ENCODE data around the gene TMEM129.
"Not testable (repeated sequence)": the region's sequence is repeated elsewhere in the genome, so short reads cannot be mapped to it uniquely, and the experiment has no call there.

TMEM129 gene

GRCh38 chr4:1691737-1692373, 29.3 kb downstream of the TMEM129 start:
- DNase-seq: no peak

GRCh38 chr4:1690698-1691097, 30.4 kb downstream of the TMEM129 start:
- no peak for DNase-seq

GRCh38 chr4:1686440-1687036, 34.6 kb downstream of the TMEM129 start:
- no peak for DNase-seq

GRCh38 chr4:1685235-1686150, 35.6 kb downstream of the TMEM129 start:
- DNase-seq: no peak

GRCh38 chr4:1684506-1685234, 36.5 kb downstream of the TMEM129 start:
- DNase-seq: peak; percentile 93

GRCh38 chr4:1683736-1684505, 37.2 kb downstream of the TMEM129 start, which contains the start of gene FAM53A:
TSS of gene FAM53A (minus strand) at chr4:1684313. CDS start at chr4:1668741, 15,572 bp downstream.
- peak; percentile 31 for DNase-seq

- no peak for DNase-seq
These were observed 37.8 kb downstream of the TMEM129 start for GRCh38 chr4:1683261-1683735.

GRCh38 chr4:1682860-1683259, 38.3 kb downstream of the TMEM129 start:
- DNase-seq: no peak

GRCh38 chr4:1678244-1678643, 42.9 kb downstream of the TMEM129 start:
- DNase-seq: no peak

GRCh38 chr4:1676605-1677525, 44.3 kb downstream of the TMEM129 start:
- no peak for DNase-seq

- DNase-seq: no peak
These were observed 45.4 kb downstream of the TMEM129 start for GRCh38 chr4:1675802-1676137.

- DNase-seq: no peak
These were observed 45.9 kb downstream of the TMEM129 start for GRCh38 chr4:1675136-1675801.

GRCh38 chr4:1674682-1675081, 46.4 kb downstream of the TMEM129 start:
- no peak for DNase-seq

GRCh38 chr4:1673671-1674070, 47.5 kb downstream of the TMEM129 start:
- DNase-seq: no peak

- not testable (repeated sequence) for DNase-seq
These were observed 50.1 kb downstream of the TMEM129 start for GRCh38 chr4:1671011-1671410.

GRCh38 chr4:1670279-1670678, 50.8 kb downstream of the TMEM129 start:
- no peak for DNase-seq

GRCh38 chr4:1669850-1670249, 51.3 kb downstream of the TMEM129 start:
- no peak for DNase-seq

- DNase-seq: no peak
These were observed 51.9 kb downstream of the TMEM129 start for GRCh38 chr4:1669270-1669669.

- DNase-seq: no peak
These were observed 52.7 kb downstream of the TMEM129 start for GRCh38 chr4:1668488-1668840.

GRCh38 chr4:1667273-1667672, 53.9 kb downstream of the TMEM129 start:
- DNase-seq: no peak

GRCh38 chr4:1666391-1666790, 54.7 kb downstream of the TMEM129 start:
- no peak for DNase-seq
